CD4-positive, alpha-beta T cell treated with Interleukin-4 for 4 hours (primary cell): ENCODE data around the gene POM121L2.
"Not testable (repeated sequence)": the region's sequence is repeated elsewhere in the genome, so short reads cannot be mapped to it uniquely, and the experiment has no call there.

Experiments used
- DNase-seq: peaks from one replicate; pipeline ENCODE4 v3.0.0-alpha.2; 2020

The POM121L2 gene

GRCh38 chr6:27293436-27294098 lies 18.5 kb downstream of the POM121L2 start:
- DNase-seq = no peak

GRCh38 chr6:27290850-27291208 lies 21.2 kb downstream of the POM121L2 start:
- no peak for DNase-seq

GRCh38 chr6:27290065-27290849 lies 21.8 kb downstream of the POM121L2 start:
- no peak for DNase-seq

GRCh38 chr6:27288136-27289044 lies 23.7 kb downstream of the POM121L2 start:
- no peak for DNase-seq

GRCh38 chr6:27287751-27288135 lies 24.3 kb downstream of the POM121L2 start:
- DNase-seq = no peak

- DNase-seq = no peak
Observed at GRCh38 chr6:27286141-27286540, 25.9 kb downstream of the POM121L2 start.

- DNase-seq = no peak
Observed at GRCh38 chr6:27283279-27283678, 28.8 kb downstream of the POM121L2 start.

GRCh38 chr6:27281569-27281968 lies 30.5 kb downstream of the POM121L2 start:
- no peak for DNase-seq

GRCh38 chr6:27281105-27281539 lies 31.0 kb downstream of the POM121L2 start:
- DNase-seq = no peak

GRCh38 chr6:27280540-27281000 lies 31.5 kb downstream of the POM121L2 start:
- DNase-seq = no peak

GRCh38 chr6:27280064-27280539 lies 32.0 kb downstream of the POM121L2 start:
- DNase-seq = no peak

- DNase-seq = no peak
Observed at GRCh38 chr6:27279513-27280063, 32.5 kb downstream of the POM121L2 start.

- no peak for DNase-seq
Observed at GRCh38 chr6:27275025-27275956, 36.8 kb downstream of the POM121L2 start.

GRCh38 chr6:27273783-27274182 lies 38.3 kb downstream of the POM121L2 start:
- no peak for DNase-seq

- DNase-seq = no peak
Observed at GRCh38 chr6:27268803-27269202, 43.3 kb downstream of the POM121L2 start.

GRCh38 chr6:27267857-27268434 lies 44.1 kb downstream of the POM121L2 start:
- no peak for DNase-seq

GRCh38 chr6:27267003-27267402 lies 45.1 kb downstream of the POM121L2 start:
- DNase-seq = not testable (repeated sequence)

GRCh38 chr6:27263886-27264285 lies 48.2 kb downstream of the POM121L2 start:
- DNase-seq = no peak

GRCh38 chr6:27260836-27261375 lies 51.2 kb downstream of the POM121L2 start:
- DNase-seq = no peak

GRCh38 chr6:27260369-27260768 lies 51.7 kb downstream of the POM121L2 start:
- no peak for DNase-seq
